ENCODE measurements around the gene NDUFA6.

NDUFA6 gene

DNA sequence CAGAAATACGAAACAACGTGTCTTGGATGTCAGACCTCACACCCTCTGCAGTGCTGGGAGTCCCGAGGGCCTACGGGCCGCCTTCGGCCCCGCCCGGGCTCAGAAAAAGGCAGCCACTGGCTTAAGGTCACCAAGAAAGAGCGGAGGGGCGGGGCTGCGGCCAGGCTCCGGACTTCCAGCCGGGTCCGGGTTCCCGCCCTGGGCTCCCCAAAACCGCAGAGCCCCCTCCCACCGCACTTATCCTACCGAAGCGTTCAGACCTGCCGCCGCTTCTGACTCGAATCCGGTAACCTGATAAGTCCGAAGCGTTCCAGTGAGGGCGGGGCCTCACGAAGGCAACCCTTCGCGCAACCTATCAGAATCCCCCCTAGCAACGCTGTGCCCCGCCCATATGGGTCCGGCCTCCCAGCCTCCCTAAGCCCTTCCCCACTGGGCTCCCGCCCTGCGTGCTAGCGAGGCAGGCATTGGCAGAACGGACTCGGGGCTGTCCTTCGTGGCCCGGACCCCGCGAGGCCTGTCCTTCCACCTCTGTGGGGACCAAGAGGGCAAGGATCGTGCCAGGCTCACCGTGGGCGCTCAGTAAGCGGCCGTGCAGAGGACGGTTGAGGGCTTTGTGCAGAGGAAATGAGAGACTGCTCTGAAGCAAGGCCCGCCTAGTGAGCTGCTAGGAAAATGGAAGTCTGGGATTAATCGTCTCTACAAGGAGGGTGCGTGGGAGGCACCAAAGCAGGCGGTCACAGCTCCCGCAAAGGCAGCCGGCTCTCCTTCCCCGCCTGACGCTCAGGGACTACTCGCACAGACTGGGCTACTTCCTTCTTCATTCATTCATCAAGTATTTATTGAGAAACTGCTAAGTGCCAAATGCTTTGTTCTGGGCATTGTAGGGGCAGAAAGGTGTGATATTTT lies 19.8 kb downstream of the NDUFA6 start, which contains the start of gene NAGA (continued):
- TF ChIP-seq ZNF571 (tag by site-specific recombination; IDR thresholded peaks at IDR 0.05) (no peak), ZNF473 (tag by site-specific recombination; IDR thresholded peaks at IDR 0.05) (no peak), ZNF292 (tag by site-specific recombination; IDR thresholded peaks at IDR 0.05; ENCODE audit: borderline replicate concordance, low read depth) (no peak), ZFP41 (tag by site-specific recombination; IDR thresholded peaks at IDR 0.05; ENCODE audit: borderline replicate concordance) (no peak), ZNF416 (tag by site-specific recombination; IDR thresholded peaks at IDR 0.05) (no peak), ZNF585B (tag by site-specific recombination; IDR thresholded peaks at IDR 0.05) (peak; percentile 77), ZNF24 (tag by site-specific recombination; IDR thresholded peaks at IDR 0.05) (no peak), ZNF548 (tag by site-specific recombination; IDR thresholded peaks at IDR 0.05) (no peak), KLF10 (tag by site-specific recombination; IDR thresholded peaks at IDR 0.05) (peak; percentile 73), ZFP3 (tag by site-specific recombination; IDR thresholded peaks at IDR 0.05; ENCODE audit: low read depth) (no peak), YY2 (tag by site-specific recombination; IDR thresholded peaks at IDR 0.05) (peak; percentile 37; the same call in 1 of the 2 replicates), ZNF654 (tag by site-specific recombination; IDR thresholded peaks at IDR 0.05; ENCODE audit: low read depth) (no peak), ZNF549 (tag by site-specific recombination; IDR thresholded peaks at IDR 0.05) (no peak), KLF7 (tag by site-specific recombination; IDR thresholded peaks at IDR 0.05; ENCODE audit: borderline replicate concordance) (no peak), SCRT2 (tag by site-specific recombination; IDR thresholded peaks at IDR 0.05) (no peak), ZNF138 (tag by site-specific recombination; IDR thresholded peaks at IDR 0.05; ENCODE audit: borderline replicate concordance) (no peak), ZNF747 (tag by site-specific recombination; IDR thresholded peaks at IDR 0.05) (no peak), SCRT1 (tag by site-specific recombination; IDR thresholded peaks at IDR 0.05; ENCODE audit: borderline replicate concordance) (no peak)
- TF ChIP-seq, protein P1, sequence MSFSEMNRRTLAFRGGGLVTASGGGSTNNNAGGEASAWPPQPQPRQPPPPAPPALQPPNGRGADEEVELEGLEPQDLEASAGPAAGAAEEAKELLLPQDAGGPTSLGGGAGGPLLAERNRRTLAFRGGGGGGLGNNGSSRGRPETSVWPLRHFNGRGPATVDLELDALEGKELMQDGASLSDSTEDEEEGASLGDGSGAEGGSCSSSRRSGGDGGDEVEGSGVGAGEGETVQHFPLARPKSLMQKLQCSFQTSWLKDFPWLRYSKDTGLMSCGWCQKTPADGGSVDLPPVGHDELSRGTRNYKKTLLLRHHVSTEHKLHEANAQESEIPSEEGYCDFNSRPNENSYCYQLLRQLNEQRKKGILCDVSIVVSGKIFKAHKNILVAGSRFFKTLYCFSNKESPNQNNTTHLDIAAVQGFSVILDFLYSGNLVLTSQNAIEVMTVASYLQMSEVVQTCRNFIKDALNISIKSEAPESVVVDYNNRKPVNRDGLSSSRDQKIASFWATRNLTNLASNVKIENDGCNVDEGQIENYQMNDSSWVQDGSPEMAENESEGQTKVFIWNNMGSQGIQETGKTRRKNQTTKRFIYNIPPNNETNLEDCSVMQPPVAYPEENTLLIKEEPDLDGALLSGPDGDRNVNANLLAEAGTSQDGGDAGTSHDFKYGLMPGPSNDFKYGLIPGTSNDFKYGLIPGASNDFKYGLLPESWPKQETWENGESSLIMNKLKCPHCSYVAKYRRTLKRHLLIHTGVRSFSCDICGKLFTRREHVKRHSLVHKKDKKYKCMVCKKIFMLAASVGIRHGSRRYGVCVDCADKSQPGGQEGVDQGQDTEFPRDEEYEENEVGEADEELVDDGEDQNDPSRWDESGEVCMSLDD (tag by site-specific recombination; IDR thresholded peaks at IDR 0.05), result peak; percentile 78; the same call in 1 of the 2 replicates
- TF ChIP-seq, protein P2, sequence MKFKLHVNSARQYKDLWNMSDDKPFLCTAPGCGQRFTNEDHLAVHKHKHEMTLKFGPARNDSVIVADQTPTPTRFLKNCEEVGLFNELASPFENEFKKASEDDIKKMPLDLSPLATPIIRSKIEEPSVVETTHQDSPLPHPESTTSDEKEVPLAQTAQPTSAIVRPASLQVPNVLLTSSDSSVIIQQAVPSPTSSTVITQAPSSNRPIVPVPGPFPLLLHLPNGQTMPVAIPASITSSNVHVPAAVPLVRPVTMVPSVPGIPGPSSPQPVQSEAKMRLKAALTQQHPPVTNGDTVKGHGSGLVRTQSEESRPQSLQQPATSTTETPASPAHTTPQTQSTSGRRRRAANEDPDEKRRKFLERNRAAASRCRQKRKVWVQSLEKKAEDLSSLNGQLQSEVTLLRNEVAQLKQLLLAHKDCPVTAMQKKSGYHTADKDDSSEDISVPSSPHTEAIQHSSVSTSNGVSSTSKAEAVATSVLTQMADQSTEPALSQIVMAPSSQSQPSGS (tag by site-specific recombination; IDR thresholded peaks at IDR 0.05; ENCODE audit: low read depth), result no peak
- TF ChIP-seq, protein P3, sequence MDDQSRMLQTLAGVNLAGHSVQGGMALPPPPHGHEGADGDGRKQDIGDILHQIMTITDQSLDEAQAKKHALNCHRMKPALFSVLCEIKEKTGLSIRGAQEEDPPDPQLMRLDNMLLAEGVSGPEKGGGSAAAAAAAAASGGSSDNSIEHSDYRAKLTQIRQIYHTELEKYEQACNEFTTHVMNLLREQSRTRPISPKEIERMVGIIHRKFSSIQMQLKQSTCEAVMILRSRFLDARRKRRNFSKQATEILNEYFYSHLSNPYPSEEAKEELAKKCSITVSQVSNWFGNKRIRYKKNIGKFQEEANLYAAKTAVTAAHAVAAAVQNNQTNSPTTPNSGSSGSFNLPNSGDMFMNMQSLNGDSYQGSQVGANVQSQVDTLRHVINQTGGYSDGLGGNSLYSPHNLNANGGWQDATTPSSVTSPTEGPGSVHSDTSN (CRISPR knock-in tag; IDR thresholded peaks at IDR 0.05), result peak; percentile 67; the same call in 1 of the 2 replicates
- TF ChIP-seq, protein P4, sequence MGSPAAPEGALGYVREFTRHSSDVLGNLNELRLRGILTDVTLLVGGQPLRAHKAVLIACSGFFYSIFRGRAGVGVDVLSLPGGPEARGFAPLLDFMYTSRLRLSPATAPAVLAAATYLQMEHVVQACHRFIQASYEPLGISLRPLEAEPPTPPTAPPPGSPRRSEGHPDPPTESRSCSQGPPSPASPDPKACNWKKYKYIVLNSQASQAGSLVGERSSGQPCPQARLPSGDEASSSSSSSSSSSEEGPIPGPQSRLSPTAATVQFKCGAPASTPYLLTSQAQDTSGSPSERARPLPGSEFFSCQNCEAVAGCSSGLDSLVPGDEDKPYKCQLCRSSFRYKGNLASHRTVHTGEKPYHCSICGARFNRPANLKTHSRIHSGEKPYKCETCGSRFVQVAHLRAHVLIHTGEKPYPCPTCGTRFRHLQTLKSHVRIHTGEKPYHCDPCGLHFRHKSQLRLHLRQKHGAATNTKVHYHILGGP (tag by site-specific recombination; IDR thresholded peaks at IDR 0.05), result no peak
- TF ChIP-seq, protein P5, sequence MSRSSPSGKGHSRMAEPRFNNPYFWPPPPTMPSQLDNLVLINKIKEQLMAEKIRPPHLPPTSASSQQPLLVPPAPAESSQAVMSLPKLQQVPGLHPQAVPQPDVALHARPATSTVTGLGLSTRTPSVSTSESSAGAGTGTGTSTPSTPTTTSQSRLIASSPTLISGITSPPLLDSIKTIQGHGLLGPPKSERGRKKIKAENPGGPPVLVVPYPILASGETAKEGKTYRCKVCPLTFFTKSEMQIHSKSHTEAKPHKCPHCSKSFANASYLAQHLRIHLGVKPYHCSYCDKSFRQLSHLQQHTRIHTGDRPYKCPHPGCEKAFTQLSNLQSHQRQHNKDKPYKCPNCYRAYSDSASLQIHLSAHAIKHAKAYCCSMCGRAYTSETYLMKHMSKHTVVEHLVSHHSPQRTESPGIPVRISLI (tag by site-specific recombination; IDR thresholded peaks at IDR 0.05), result no peak
- TF ChIP-seq, protein P6, sequence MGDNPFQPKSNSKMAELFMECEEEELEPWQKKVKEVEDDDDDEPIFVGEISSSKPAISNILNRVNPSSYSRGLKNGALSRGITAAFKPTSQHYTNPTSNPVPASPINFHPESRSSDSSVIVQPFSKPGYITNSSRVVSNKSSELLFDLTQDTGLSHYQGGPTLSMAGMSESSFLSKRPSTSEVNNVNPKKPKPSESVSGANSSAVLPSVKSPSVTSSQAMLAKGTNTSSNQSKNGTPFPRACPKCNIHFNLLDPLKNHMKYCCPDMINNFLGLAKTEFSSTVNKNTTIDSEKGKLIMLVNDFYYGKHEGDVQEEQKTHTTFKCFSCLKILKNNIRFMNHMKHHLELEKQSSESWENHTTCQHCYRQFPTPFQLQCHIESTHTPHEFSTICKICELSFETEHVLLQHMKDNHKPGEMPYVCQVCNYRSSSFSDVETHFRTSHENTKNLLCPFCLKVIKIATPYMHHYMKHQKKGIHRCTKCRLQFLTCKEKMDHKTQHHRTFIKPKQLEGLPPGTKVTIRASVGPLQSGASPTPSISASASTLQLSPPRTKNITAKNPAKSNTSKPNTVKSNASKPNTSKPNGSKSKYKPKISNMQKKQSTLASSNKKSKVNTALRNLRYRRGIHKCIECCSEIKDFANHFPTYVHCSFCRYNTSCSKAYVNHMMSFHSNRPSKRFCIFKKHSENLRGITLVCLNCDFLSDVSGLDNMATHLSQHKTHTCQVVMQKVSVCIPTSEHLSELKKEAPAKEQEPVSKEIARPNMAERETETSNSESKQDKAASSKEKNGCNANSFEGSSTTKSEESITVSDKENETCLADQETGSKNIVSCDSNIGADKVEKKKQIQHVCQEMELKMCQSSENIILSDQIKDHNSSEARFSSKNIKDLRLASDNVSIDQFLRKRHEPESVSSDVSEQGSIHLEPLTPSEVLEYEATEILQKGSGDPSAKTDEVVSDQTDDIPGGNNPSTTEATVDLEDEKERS (tag by site-specific recombination; IDR thresholded peaks at IDR 0.05), result no peak
- TF ChIP-seq, protein P7, sequence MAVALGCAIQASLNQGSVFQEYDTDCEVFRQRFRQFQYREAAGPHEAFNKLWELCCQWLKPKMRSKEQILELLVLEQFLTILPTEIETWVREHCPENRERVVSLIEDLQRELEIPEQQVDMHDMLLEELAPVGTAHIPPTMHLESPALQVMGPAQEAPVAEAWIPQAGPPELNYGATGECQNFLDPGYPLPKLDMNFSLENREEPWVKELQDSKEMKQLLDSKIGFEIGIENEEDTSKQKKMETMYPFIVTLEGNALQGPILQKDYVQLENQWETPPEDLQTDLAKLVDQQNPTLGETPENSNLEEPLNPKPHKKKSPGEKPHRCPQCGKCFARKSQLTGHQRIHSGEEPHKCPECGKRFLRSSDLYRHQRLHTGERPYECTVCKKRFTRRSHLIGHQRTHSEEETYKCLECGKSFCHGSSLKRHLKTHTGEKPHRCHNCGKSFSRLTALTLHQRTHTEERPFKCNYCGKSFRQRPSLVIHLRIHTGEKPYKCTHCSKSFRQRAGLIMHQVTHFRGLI (tag by site-specific recombination; IDR thresholded peaks at IDR 0.05), result no peak
